Activated CD4-positive, alpha-beta T cell treated with anti-CD3 and anti-CD28 coated beads for 1 hour (primary cell): ENCODE measurements around the gene COQ10A.
"Not testable (repeated sequence)": the region's sequence is repeated elsewhere in the genome, so short reads cannot be mapped to it uniquely, and the experiment has no call there.

Source experiments
- DNase-seq: peaks from one replicate; pipeline ENCODE4 v3.0.0-alpha.2; 2020

Gene COQ10A

GRCh38 chr12:56244494-56244893, 22.2 kb upstream of the COQ10A start:
- DNase-seq: no peak

DNA sequence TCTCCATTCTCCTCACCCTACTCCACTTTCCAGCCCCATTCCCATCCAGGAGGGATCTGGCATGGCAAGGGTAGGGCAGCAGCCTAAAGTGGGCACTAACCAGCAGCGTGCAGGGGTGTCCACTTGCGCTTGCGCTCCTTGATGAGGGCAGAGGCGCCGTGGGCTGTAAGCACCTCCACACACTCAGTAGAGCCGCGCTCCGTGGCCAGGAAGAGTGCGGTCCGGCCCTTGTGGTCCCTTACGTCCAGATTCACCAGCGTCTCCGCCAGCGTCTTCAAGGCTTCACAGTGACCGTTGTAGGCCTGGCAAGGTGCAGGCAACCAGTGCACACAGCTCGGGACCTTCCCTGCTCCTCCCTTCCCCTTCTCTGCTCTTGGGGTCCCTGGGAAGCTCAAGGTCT, 18.8 kb upstream of the COQ10A start:
- no peak for DNase-seq

GRCh38 chr12:56248711-56249110, 18.0 kb upstream of the COQ10A start:
- DNase-seq: no peak

DNA sequence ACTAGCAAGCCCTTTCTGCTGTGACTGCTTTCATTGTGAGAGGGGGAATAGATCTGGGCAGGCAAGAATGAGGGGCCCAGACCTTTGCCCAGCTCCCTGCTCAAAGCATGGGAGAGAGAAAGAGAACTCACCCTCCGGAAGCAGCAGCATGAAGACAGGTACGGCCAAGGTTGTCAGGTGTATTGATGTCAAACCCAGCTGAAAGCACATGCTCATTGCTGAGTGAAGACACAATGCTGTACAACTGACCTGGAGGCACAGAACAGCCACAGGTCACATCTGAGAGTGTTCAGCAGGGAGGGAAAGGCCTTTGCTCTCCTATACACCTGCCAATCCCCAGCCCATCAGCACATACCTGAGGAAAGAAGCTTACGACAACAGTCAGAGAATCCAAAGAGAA, 14.1 kb upstream of the COQ10A start:
- no peak for DNase-seq

DNA sequence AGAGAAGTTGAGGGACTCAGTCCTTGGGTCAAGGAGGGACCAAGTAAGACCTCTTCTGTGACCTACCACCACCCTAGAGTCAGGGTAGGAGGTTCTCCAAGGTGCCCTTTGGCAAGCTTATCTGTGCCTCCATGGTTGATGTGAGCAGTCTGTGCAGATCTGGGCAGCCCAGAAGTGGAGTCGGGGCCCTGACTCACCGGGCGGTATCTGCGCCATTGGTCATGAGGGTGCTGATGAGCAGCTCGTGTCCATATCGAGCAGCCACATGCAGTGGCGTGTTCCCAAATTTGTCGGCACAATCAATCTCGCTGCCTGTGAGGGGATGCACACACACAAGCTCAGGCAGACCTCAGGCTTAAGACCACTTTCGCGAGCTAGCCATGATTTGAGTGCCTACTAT, 13.7 kb upstream of the COQ10A start:
- DNase-seq: no peak

DNA sequence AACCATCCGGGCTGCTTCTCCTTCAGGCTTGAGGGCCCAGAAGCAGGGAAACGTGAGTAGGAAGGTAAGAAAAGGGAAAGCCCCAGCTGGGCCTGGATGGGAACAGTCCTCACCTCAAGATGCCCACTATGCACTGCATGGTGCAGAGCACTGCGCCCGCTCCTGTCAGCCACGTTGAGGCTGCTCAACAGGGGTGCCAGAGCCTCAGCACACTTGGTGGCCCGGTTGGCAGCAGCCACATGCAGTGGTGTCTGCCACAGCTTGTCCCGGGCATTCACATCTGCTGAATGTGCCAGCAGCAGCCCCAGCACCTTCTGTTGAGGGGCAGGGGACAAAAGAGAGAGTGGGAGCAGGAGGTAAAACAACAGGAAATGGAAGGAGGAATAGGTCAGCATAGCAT, 11.1 kb upstream of the COQ10A start:
- no peak for DNase-seq

GRCh38 chr12:56256326-56256960, 10.3 kb upstream of the COQ10A start:
- no peak for DNase-seq

GRCh38 chr12:56257071-56257470, 9.7 kb upstream of the COQ10A start:
- DNase-seq: no peak

DNA sequence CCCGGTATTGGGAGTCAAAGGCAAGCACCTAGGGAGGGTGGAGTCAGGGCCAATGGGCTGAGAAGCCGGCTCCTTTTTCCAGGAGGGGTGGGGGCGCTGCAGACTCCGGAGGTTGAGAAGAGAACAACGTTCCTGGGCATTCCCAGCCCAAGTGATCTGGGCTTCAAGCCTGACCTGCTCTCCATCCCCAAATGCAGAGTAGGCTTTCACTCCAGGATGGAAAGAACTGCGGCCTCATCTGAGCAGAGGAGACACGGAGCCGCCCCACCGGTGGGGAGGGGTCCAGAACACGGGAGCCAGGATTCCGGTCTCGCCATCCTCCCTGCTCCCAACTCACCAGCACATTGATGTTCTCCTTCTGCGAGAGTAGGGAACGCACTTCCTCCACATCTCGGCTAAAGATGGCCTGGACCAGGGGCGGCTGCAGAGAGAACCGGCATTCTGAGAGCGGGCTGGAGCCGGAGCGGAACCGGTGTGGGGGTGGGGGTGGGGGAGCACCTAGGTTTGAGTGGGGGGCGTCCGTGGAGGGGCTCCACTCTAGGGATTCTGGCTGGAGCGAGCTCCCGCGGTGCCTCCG, 9.2 kb upstream of the COQ10A start:
- DNase-seq: no peak

DNA sequence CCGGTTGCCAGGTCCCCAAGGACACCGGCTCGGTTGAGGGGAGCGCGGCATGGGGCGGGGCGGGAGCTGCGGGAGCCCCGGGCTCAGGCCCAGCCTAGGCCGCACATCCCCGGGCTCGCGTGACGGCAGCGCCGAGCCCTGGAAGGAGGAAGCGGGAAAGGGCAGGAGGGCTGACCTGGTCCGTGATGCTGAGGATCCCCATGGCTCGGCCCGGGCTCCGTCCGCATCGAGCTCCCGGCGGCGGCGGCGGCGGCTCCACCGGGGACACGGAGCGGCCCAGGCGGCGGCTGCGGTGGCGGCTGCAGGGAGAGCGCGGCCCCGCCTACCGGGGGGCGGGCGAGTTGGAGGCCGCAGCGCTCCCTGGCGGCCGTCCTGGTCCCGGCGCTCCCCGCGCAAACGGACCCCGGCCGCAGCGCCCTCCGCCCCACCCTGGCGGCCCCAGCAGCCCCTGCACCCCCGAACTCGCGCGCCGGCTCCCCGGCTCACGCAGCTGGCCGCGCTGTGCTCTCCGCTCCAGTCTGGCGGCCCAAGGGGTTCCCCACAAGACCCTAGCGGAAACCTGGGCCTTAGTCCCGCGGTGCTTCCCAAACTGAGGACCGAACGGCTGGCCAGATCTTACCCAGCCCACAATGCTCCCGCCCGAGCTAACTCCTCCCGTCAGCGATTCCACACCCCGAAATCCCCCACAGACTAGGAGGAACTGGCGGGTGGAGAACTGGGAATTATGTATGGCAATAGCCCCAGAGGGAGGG, 8.5 kb upstream of the COQ10A start, which contains the start of gene ANKRD52:
Gene ANKRD52 (minus strand): TSS at position 317 of the 752 bp plus-strand sequence. CDS start 115 bp downstream, at position 202.
- peak; percentile 66 for DNase-seq

GRCh38 chr12:56258820-56259183, 7.9 kb upstream of the COQ10A start:
- DNase-seq: no peak

DNA sequence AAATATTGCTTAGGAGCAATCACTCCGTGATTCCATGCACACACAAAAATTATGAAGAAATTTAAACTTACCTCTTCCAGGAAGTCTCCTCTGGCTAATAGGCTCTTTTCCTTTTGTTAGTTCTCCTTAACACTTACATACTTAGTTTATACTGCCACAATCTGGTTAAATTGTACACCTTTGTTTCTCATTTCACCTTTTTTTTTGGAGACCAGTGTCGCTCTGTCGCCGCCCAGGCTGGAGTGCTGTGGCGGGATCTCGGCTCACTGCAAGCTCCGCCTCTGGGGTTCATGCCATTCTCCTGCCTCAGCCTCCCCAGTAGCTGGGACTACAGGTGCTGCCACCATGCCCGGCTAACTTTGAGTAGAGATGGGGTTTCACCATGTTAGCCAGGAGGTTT, 6.4 kb upstream of the COQ10A start:
- no peak for DNase-seq

- no peak for DNase-seq
These were observed 5.8 kb upstream of the COQ10A start for GRCh38 chr12:56260921-56261320.

DNA sequence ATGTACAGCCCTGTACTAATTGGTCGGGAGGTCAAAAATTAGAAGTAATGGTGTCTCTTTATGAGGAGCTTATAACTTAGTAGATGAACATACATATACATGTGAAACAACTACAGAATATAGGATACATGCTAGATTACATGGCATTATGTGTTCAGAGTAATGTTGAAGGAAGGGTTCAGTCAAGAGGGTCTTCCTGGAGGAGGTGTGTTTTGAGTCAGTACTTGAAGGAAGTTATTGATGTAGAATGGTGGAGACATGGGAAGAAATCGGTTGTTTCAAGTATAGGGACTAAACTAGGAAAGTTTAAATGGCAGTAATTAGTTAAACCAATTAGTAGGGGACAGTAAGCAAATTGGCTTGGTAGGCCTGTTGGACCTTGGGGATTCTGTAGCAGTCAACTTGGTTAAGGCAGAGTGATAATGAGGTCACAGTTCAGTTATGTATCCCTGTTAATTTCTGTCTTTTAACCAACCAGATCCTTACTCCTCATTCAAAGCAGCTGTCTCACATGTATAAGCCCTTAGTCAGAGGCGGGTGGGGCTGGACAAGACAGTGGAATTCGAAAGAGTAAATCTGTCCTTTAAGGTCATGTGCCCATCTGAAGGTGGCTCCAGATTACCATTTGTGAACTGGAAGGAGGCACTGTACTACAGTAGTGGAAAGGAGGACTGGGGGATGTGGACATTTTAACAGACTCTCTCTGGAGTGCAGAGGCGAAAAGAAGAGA, 5.1 kb upstream of the COQ10A start:
- DNase-seq: no peak

DNA sequence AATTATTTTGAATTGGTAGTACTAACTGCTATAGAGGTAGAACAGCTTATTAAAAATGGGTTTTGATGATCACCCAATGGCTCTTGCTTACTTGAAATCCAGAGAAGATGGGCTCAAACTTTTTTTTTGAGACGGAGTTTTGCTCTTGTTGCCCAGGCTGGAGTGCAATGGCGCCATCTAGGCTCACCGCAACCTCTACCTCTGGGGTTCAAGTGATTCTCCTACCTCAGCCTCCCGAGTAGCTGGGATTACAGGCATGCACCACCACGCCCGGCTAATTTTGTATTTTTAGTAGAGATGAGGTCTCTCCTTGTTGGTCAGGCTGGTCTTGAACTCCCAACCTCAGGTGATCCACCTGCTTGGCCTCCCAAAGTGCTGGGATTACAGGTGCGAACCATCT, 3.8 kb upstream of the COQ10A start:
- DNase-seq: not testable (repeated sequence)

- not testable (repeated sequence) for DNase-seq
These were observed 562 bp upstream of the COQ10A start for GRCh38 chr12:56266068-56266692.

DNA sequence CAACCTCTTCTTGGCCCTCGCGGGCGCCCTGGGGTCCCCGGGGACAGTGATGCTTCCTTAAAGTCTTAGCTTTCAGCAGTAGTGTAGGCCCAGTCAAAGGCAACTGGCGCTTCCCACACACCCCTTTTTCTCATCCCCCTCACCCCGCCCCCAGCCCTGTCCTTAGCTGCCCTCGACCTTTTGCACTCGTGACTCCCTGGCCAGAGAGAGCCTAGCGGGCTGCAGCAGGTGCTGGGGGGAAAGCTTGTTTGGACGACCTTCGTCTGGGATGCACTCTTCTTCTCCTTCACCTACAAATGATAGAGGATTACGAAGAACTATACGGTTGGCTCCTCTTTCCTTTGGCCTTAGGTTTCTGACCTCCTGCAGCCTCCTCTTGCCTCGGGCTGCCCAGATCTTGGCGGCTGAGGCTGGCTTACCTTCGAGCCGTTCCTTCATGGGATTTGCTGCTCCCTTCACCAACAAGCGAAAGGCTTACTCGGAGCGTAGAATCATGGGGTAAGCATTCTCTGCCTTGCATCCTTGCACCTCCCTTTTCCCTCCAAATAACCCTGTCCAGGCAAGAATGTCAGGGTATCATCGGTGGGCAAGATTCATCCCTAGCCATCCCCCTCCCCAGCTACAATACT, 815 bp downstream of the COQ10A start:
- no peak for DNase-seq

- DNase-seq: no peak
These were observed 4.3 kb downstream of the COQ10A start for GRCh38 chr12:56271031-56271430.

DNA sequence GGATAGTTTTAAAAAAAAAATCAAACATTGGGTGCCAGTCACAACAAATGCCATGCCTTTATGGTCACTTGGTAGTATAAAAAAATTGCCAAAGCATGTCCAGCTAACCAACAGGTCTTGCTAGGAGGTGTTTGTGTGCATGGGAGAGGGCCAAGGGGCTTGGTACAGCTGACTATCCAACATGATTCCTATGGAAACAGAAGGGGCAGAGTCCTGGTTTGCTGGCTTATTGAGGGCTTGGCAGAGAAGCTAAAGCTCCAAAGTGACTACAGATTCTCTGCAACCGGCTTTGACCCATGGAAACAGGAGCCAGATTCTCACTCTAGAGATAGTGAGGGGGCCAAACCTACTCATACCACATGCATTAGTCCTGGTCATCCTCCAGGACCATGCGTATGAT, 5.7 kb downstream of the COQ10A start:
- DNase-seq: not testable (repeated sequence)

- no peak for DNase-seq
These were observed 7.6 kb downstream of the COQ10A start for GRCh38 chr12:56274299-56274698.

- DNase-seq: no peak
These were observed 12.2 kb downstream of the COQ10A start for GRCh38 chr12:56278905-56279304.

DNA sequence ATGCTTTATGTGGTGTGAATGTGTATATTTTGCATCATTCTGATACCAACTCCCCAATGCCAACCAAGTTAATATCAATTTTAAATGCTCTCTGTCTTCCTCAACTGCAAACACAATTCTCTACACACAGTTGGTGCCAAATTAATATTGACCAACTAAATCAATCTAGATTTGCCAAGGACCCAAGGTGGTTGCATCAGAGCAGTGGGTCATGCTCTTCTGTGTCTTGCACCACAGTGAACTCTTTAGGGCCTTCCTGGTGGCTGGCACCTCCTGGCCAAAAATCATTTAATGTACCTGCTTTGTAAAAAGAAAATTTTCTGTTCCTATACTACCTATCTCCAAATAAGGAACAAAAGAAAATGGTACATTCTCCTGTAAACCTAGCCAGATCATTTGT, 14.1 kb downstream of the COQ10A start:
- DNase-seq: no peak

DNA sequence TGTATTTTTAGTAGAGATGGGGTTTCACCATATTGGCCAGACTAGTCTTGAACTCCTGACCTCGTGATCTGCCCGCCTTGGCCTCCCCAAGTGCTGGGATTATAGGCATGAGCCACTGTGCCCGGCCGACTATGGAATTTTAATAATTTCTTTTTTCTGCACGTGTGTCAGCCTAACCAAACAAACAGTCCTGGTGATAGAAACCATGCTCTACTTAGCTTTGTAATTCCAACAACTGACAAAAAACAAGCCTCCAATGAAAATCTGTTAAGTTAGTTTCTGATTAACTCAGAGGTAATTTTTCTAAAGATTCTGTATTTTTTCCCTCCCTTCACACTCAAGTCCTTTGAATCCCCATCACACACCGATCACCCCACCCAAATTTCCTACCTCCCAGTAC, 15.3 kb downstream of the COQ10A start:
- no peak for DNase-seq
